ENCODE measurements around the gene KNL1. TPM values are rescaled to one million over a fixed set of nuclear protein-coding genes. Genes with fewer than 3 reads are reported as not detected.

Gene KNL1
- total RNA-seq, 1 donor from 2014 or later = 0.53 TPM

- TF ChIP-seq CTCF (IDR thresholded peaks at IDR 0.05; ENCODE audit: insufficient read depth, low read length, severe bottlenecking) = no peak
- FAIRE-seq (no peak), DNase-seq (ENCODE audit: low read depth) (no peak)
- Histone ChIP-seq H3K36me3 (ENCODE audit: control insufficient read depth, insufficient read depth, low read length) (no peaks in the 10 kb centered on the region), H3K27me3 (ENCODE audit: control insufficient read depth, insufficient read depth, low read length) (no peaks in the 10 kb centered on the region), H3K4me3 (ENCODE audit: low read depth, low read length) (no peak overlapping the region)
These were observed 4.6 kb downstream of the KNL1 start for GRCh38 chr15:40598672-40599071.

- Histone ChIP-seq H3K36me3 (ENCODE audit: control insufficient read depth, insufficient read depth, low read length) (no peaks in the 10 kb centered on the region), H3K4me3 (ENCODE audit: low read depth, low read length) (no peak overlapping the region), H3K27me3 (ENCODE audit: control insufficient read depth, insufficient read depth, low read length) (no peaks in the 10 kb centered on the region)
- FAIRE-seq = no peak
- no peak for TF ChIP-seq CTCF (IDR thresholded peaks at IDR 0.05; ENCODE audit: insufficient read depth, low read length, severe bottlenecking)
- no peak for DNase-seq (ENCODE audit: low read depth)
These were observed 6.9 kb downstream of the KNL1 start for GRCh38 chr15:40600956-40601355.

- no peak for FAIRE-seq
- DNase-seq (ENCODE audit: low read depth) = no peak
- Histone ChIP-seq H3K36me3 (ENCODE audit: control insufficient read depth, insufficient read depth, low read length) (no peaks in the 10 kb centered on the region), H3K4me3 (ENCODE audit: low read depth, low read length) (no peak overlapping the region), H3K27me3 (ENCODE audit: control insufficient read depth, insufficient read depth, low read length) (no peaks in the 10 kb centered on the region)
- no peak for TF ChIP-seq CTCF (IDR thresholded peaks at IDR 0.05; ENCODE audit: insufficient read depth, low read length, severe bottlenecking)
These were observed 9.9 kb downstream of the KNL1 start for GRCh38 chr15:40603935-40604334.

- DNase-seq (ENCODE audit: low read depth) (no peak), FAIRE-seq (no peak)
- Histone ChIP-seq H3K4me3 (ENCODE audit: low read depth, low read length) (no peak overlapping the region), H3K27me3 (ENCODE audit: control insufficient read depth, insufficient read depth, low read length) (no peaks in the 10 kb centered on the region), H3K36me3 (ENCODE audit: control insufficient read depth, insufficient read depth, low read length) (no peaks in the 10 kb centered on the region)
- no peak for TF ChIP-seq CTCF (IDR thresholded peaks at IDR 0.05; ENCODE audit: insufficient read depth, low read length, severe bottlenecking)
These were observed 19.0 kb downstream of the KNL1 start for GRCh38 chr15:40613080-40613479.

- H3K27me3 ChIP-seq (ENCODE audit: control insufficient read depth, insufficient read depth, low read length) = no peaks in the 10 kb centered on the region
- DNase-seq (ENCODE audit: low read depth) = no peak
- no peaks in the 10 kb centered on the region for H3K36me3 ChIP-seq (ENCODE audit: control insufficient read depth, insufficient read depth, low read length)
- no peak for FAIRE-seq
- H3K4me3 ChIP-seq (ENCODE audit: low read depth, low read length) = no peak overlapping the region
- no peak for TF ChIP-seq CTCF (IDR thresholded peaks at IDR 0.05; ENCODE audit: insufficient read depth, low read length, severe bottlenecking)
These were observed 24.0 kb downstream of the KNL1 start for GRCh38 chr15:40618023-40618422.

DNA sequence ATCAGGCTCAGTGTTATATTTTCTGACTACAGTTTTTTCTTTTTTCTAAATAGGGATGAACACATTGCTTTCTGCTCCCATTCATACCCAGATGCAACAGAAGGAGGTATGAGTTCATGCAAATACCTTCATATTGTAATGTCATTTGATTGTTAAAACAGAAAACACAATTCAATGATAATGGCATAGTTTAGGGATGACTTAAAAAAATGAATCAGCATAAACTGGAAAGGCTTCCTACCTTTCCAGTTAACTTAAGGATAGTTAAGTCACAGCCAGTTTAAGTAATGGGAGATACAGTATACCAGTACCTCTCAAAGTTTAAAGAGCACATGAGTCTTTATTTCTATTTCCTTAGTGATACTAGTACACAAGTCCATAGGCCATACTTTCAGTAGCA lies 24.9 kb downstream of the KNL1 start:
- H3K27me3 ChIP-seq (ENCODE audit: control insufficient read depth, insufficient read depth, low read length) = no peaks in the 10 kb centered on the region
- H3K4me3 ChIP-seq (ENCODE audit: low read depth, low read length) = no peak overlapping the region
- FAIRE-seq (no peak), DNase-seq (ENCODE audit: low read depth) (peak; percentile 63)
- no peak for TF ChIP-seq CTCF (IDR thresholded peaks at IDR 0.05; ENCODE audit: insufficient read depth, low read length, severe bottlenecking)
- H3K36me3 ChIP-seq (ENCODE audit: control insufficient read depth, insufficient read depth, low read length) = no peaks in the 10 kb centered on the region
